Tibial nerve (tissue), 4 donors: ENCODE measurements around the gene ASTN2. TPM values are rescaled to one million over a fixed set of nuclear protein-coding genes. Genes with fewer than 3 reads are reported as not detected.

Experiments used
- DNase-seq, 2 donors: peaks; one replicate each; pipeline ENCODE4 v3.0.0-alpha.2; 2019; ENCODE audit warnings: low spot score in 2 of 2
- H3K27ac ChIP-seq, 4 donors: fragments of 200-600 bp; sonication (generic) in 3 of 4; one replicate each; pipeline ENCODE4 v1.5.1; 2017 to 2019; ENCODE audit warnings: mild to moderate bottlenecking in 1 of 4
- H3K27me3 ChIP-seq, 2 donors: fragments of 200-600 bp; sonication (generic) in 1 of 2; one replicate each; pipeline versions ENCODE4 v1.5.1 to v1.6.0; 2017 to 2019
- H3K36me3 ChIP-seq, 3 donors: fragments of 200-600 bp; sonication (generic); one replicate each; pipeline ENCODE4 v1.5.1; 2018 to 2019
- H3K4me1 ChIP-seq, 4 donors: fragments of 200-600 bp; sonication (generic) in 3 of 4; one replicate each; pipeline ENCODE4 v1.5.1; 2017 to 2019
- H3K4me3 ChIP-seq, 4 donors: fragments of 200-600 bp; sonication (generic) in 3 of 4; one replicate each; pipeline ENCODE4 v1.5.1; 2017 to 2019; ENCODE audit warnings: mild to moderate bottlenecking in 1 of 4, moderate library complexity in 1 of 4
- H3K9me3 ChIP-seq, 4 donors: fragments of 200-600 bp; sonication (generic) in 3 of 4; one replicate each; pipeline ENCODE4 v1.5.1; 2017 to 2019
- EP300 ChIP-seq, 2 donors: sonication (generic); formaldehyde crosslinking; IDR thresholded peaks; one replicate each; pipeline ENCODE4 v1.6.1; 2017; ENCODE audit warnings: antibody characterized with exemption in 2 of 2, mild to moderate bottlenecking in 1 of 2
- POLR2A ChIP-seq, 2 donors: fragments of 450-650 bp; IDR thresholded peaks; one replicate each; pipeline ENCODE4 v1.6.1; 2017; ENCODE audit warnings: antibody characterized with exemption in 2 of 2, mild to moderate bottlenecking in 2 of 2, moderate library complexity in 2 of 2
- WGBS, 2 donors: methylation state at CpG; one replicate each; pipeline ENCODE4 v1.1.5; 2018; 5-methylcytosine and 5-hydroxymethylcytosine counted together
- total RNA-seq, 4 donors: library from RNA; depleted of rRNA; stranded (reverse); fragments of >200 nt; gene quantifications; one replicate each; pipeline ENCODE4 v1.1.0, GENCODE V29; 2016
- TF ChIP-seq, protein P1 (sequence below), 5 experiments: fragments of 200-600 bp in 3 of 5; fragments of 450-650 bp in 2 of 5; sonication (generic) in 3 of 5; IDR thresholded peaks; one replicate each; pipeline ENCODE4 v1.5.1; 2016 to 2019; ENCODE audit warnings: antibody characterized with exemption in 5 of 5, mild to moderate bottlenecking in 3 of 5, moderate library complexity in 2 of 5

Gene ASTN2
- total RNA-seq, 4 donors from 2014 or later = 9.0 to 14.9 (median 12.3) TPM

DNA sequence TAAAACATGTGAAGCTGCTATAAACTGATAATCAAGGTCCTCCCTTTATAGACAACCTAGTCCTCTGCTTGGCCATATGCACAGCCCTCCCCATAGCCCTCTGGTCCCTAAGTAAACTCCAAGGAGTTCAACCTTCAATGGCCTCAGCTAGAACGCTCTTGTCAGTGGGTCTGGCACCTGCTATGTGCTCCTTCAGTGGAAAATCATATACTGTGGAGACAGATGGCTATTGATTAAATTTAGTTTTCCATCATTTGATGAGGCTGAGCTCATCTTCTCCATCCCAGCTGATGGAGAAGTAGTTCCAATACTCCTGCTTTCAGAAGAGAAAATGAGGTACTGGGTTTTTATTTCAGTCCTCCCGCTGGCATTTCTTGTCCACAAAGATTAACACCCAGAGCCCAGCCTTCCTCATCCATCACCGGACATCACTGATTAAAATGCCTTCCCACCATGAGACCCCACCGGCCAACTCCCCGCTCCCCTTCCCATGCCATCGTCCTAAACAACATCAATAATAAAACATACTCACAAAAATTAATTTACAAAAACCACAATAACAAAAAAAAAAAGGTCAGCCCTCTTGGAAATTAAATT, 593.1 kb downstream of the ASTN2 start:
- H3K27ac ChIP-seq = no peak overlapping the region
- 89% methylated on average over 6 of the region's 6 CpGs for WGBS, 2 donors
- H3K4me3 ChIP-seq = no peak overlapping the region
- H3K4me1 ChIP-seq = no peaks in the 10 kb centered on the region
- no peak for TF ChIP-seq POLR2A (IDR thresholded peaks at IDR 0.05)
- TF ChIP-seq EP300 (IDR thresholded peaks at IDR 0.05) = no peak
- TF ChIP-seq, protein P1, sequence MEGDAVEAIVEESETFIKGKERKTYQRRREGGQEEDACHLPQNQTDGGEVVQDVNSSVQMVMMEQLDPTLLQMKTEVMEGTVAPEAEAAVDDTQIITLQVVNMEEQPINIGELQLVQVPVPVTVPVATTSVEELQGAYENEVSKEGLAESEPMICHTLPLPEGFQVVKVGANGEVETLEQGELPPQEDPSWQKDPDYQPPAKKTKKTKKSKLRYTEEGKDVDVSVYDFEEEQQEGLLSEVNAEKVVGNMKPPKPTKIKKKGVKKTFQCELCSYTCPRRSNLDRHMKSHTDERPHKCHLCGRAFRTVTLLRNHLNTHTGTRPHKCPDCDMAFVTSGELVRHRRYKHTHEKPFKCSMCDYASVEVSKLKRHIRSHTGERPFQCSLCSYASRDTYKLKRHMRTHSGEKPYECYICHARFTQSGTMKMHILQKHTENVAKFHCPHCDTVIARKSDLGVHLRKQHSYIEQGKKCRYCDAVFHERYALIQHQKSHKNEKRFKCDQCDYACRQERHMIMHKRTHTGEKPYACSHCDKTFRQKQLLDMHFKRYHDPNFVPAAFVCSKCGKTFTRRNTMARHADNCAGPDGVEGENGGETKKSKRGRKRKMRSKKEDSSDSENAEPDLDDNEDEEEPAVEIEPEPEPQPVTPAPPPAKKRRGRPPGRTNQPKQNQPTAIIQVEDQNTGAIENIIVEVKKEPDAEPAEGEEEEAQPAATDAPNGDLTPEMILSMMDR (IDR thresholded peaks at IDR 0.05) = no peak
- H3K9me3 ChIP-seq = no peaks in the 10 kb centered on the region
- no peaks in the 10 kb centered on the region for H3K27me3 ChIP-seq
- no peak for DNase-seq
- H3K36me3 ChIP-seq = no peaks in the 10 kb centered on the region

DNA sequence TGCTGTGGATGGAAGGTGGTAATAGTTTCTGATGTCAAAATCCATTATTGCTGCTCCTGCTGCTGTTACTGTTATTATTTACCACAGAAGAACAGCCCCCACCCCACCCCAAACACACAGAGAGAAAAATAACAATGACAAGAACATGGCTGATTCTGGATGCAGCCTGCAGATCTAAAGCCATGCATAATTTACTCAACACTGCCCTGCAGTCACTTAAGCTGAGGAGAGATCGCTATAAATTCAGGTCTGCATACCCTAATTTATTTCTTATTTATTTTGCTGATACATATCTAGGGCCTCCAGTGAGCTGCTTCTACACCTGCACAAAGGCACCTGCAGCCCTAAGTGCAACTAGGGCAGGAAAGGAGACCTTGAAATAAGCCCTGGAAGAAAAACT, 595.7 kb downstream of the ASTN2 start:
- Histone ChIP-seq H3K36me3 (no peaks in the 10 kb centered on the region), H3K4me1 (no peaks in the 10 kb centered on the region), H3K27ac (no peak overlapping the region), H3K4me3 (no peak overlapping the region), H3K9me3 (no peaks in the 10 kb centered on the region), H3K27me3 (no peaks in the 10 kb centered on the region)
- DNase-seq = no peak
- 74 to 81% methylated on average over 1 of the region's 1 CpG for WGBS, 2 donors
- TF ChIP-seq POLR2A (IDR thresholded peaks at IDR 0.05) (no peak), EP300 (IDR thresholded peaks at IDR 0.05) (no peak)
- TF ChIP-seq, protein P1 (IDR thresholded peaks at IDR 0.05) = no peak

DNA sequence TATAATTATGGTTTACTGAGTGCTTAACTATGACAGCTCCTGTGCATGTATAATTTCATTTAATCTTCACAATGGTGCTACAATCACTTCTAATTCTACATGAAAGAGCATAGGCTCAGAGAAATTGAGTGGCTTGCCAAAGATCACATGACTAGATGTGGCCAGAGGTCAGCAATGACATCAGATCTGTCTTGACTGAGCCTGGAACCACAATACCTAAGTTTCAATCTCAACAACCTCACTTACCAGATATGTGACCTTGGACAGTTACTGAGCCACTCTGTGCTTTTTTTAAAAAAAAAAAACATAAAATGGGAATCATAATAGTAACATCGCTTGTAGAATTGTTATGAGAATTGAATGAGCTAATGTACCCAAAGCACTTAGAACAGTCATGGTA, 597.1 kb downstream of the ASTN2 start:
- Histone ChIP-seq H3K27me3 (no peaks in the 10 kb centered on the region), H3K36me3 (no peaks in the 10 kb centered on the region), H3K4me1 (no peaks in the 10 kb centered on the region), H3K27ac (no peak overlapping the region), H3K9me3 (no peaks in the 10 kb centered on the region), H3K4me3 (no peak overlapping the region)
- DNase-seq = no peak
- TF ChIP-seq, protein P1 (IDR thresholded peaks at IDR 0.05) = no peak
- no peak for TF ChIP-seq EP300 (IDR thresholded peaks at IDR 0.05)
- TF ChIP-seq POLR2A (IDR thresholded peaks at IDR 0.05) = no peak
- 74 to 82% methylated on average over 1 of the region's 1 CpG for WGBS, 2 donors

DNA sequence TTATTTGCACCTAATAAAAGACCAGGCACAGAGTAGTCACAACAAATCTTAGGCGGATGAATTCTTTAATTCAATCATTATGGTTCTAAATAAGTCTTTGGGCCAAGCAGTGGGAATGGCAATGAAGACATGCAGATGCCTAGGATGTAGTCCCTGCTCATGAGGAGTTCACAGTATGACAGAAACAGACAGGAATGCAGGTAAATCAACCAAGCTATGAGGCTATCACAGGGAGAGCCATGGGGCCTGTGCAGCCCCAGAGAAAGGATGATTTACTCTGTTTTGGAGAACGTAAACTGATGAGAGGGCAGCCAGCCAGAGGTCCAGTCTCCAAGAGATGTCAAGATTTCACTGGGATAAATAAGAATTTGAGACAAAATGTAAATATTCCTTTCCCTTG, 598.4 kb downstream of the ASTN2 start:
- WGBS, 2 donors = 87 to 93% methylated on average over 2 of the region's 2 CpGs
- DNase-seq = no peak
- H3K4me3 ChIP-seq = no peak overlapping the region
- H3K27ac ChIP-seq = no peak overlapping the region
- H3K27me3 ChIP-seq = no peaks in the 10 kb centered on the region
- H3K36me3 ChIP-seq = no peaks in the 10 kb centered on the region
- H3K9me3 ChIP-seq = no peaks in the 10 kb centered on the region
- TF ChIP-seq, protein P1 (IDR thresholded peaks at IDR 0.05) = no peak
- H3K4me1 ChIP-seq = no peaks in the 10 kb centered on the region

DNA sequence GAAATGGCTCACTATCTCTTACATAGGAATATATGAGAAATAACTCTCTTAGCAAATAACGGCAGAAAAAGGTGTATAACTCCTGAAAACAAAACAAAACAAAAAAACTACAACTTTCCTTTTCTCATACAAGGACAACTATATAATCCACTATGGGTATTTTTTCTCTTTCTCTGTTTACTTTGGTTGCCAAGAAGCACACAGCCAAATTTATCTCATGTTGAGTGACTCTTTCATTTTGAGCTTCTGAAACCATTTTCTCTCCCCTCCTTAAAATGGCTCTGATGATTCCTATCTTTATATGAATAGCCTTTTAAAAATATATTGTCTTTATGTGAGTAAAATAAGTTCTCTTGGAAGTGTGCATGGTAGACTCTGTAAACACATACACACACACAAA, 599.0 kb downstream of the ASTN2 start:
- Histone ChIP-seq H3K4me3 (no peak overlapping the region), H3K9me3 (no peaks in the 10 kb centered on the region), H3K27ac (no peak overlapping the region), H3K4me1 (no peaks in the 10 kb centered on the region), H3K36me3 (no peaks in the 10 kb centered on the region), H3K27me3 (no peaks in the 10 kb centered on the region)
- DNase-seq = no peak
- WGBS, 2 donors = 91 to 94% methylated on average over 1 of the region's 1 CpG
- TF ChIP-seq EP300 (IDR thresholded peaks at IDR 0.05) (no peak), POLR2A (IDR thresholded peaks at IDR 0.05) (no peak)
- TF ChIP-seq, protein P1 (IDR thresholded peaks at IDR 0.05) = no peak
